T47D (cell line): ENCODE results near the gene CCDC124.
"Not testable (repeated sequence)": the region's sequence is repeated elsewhere in the genome, so short reads cannot be mapped to it uniquely, and the experiment has no call there.

Experiments
- DNase-seq, 2 experiments: peaks; one replicate each; pipeline versions ENCODE4 v3.0.0 to v3.0.0-alpha.2; 2011 to 2012; ENCODE audit warnings: low read depth in 1 of 2, low spot score in 1 of 2
- JUND ChIP-seq: IDR thresholded peaks from 2 replicates; pipeline ENCODE4 v1.6.1; 2012; ENCODE audit warnings: low read depth
- in situ Hi-C: cut with HindIII; loops from 2 replicates; pipeline ENCODE4 v1.10.0; 2016; ENCODE audit warnings: low sequenced_read_pairs, low pct_unique_long_range_greater_than_20kb

The CCDC124 gene

DNA sequence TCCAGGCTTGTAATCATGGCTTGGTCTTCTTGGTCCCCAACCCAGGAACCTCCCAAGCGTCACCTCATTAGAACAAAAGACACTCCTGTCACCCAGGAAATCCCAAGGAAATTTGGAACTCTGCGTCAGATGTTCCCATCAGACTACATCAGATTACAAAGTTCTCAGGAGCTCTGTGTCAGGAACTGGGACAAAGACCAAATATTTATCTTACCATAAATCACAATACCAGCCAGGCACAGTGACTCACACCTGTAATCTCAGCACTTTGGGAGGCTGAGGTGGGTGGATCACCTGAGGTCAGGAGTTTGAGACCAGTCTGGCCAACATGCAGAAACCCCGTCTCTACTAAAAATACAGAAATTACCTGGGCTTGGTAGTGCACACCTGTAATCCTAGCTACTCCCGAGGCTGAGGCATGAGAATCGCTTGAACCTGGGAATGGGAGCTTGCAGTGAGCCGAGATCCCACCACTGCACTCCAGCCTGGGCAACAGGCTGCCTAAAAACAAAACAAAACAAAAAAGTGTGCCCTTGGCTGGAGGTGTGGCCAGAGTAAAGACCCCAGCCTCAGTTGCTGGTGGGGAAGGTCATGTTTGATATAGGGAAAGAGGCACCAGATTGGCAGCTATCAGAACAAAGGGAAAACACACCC lies 16.7 kb upstream of the CCDC124 start:
- no peak for TF ChIP-seq JUND
- peak in 1 of 2 experiments; percentile 38 for DNase-seq

DNA sequence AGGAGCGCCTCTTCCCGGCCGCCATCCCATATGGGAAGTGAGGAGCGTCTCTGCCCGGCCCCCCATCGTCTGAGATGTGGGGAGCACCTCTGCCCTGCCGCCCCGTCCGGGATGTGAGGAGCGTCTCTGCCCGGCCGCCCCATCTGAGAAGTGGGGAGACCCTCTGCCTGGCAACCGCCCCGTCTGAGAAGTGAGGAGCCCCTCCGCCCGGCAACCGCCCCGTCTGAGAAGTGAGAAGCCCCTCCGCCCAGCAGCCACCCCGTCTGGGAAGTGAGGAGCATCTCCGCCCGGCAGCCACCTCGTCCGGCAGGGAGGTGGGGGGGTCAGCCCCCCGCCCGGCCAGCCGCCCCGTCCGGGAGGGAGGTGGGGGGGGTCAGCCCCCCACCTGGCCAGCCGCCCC lies 14.7 kb upstream of the CCDC124 start:
- in situ Hi-C loops, DNase-seq: not testable (repeated sequence)

More for the DNA sequence above, 16.7 kb upstream of the CCDC124 start:
- in situ Hi-C loops: no loop called here

DNA sequence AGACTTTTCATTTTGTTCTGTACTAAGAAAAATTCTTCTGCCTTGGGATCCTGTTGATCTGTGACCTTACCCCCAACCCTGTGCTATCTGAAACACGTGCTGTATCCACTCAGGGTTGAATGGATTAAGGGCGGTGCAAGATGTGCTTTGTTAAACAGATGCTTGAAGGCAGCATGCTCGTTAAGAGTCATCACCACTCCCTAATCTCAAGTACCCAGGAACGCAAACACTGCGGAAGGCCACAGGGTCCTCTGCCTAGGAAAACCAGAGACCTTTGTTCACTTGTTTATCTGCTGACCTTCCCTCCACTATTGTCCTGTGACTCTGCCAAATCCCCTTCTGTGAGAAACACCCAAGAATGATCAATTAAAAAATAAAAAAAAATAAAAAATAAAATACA lies 13.7 kb upstream of the CCDC124 start:
- DNase-seq, in situ Hi-C loops: not testable (repeated sequence)

DNA sequence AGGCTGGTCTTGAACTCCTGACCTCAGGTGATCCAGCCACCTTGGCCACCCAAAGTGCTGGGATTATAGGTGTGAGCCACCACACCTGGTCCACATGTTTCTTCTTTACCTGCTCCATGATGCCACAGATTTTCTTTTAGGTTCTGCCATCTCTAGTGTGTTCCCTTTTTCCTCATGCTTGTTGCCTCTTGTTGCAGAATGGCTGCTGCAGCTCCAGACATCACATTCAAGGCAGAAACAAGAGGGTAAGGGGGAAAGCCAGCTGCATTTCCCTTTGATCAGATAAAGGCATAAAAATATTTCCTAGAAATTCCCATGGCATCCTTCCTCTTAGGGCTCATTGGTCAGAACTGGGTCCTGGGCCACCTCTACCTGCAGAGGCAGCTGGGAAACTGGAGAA lies 12.3 kb upstream of the CCDC124 start:
- TF ChIP-seq JUND: no peak
- no peak for DNase-seq
- in situ Hi-C loops: no loop called here

DNA sequence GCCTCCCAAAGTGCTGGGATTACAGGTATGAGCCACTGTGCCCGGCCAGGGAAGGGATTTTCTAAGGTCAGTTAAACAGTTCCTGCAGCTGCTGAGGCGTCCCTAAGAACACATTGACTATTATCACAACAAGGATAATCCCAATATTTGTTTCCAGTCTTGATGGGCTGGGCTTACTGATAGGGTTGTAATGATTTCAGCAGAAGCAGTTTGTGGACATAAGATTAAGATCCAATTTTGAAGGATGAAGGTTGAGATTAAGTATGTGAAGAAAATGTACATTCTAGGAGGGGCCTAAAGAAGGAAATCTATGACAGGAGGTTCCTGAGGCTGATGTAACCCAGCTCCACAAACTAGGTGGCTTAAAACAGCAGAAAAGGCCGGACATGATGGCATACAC lies 10.7 kb upstream of the CCDC124 start:
- no peak for TF ChIP-seq JUND
- in situ Hi-C loops: no loop called here

DNA sequence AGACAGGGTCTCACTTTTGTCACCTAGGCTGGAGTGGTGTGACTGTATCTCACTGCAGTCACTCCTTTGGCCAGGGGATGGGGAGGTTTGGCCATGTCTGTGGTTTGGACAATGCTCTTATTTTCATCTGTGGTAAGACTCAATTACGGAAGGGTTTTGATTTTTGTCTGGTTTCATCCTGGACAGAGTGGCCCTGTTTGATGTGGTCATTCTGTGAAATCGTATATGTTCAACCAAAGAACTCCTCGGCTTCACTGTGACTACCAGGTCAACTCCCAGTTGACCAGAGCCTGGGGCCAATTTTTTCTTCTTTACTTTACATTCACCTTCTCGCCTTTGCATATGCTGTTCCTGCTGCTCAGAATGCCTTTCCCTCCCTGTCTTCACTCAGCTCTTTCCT lies 6.8 kb upstream of the CCDC124 start:
- in situ Hi-C loops: no loop called here
- no peak for TF ChIP-seq JUND

More for the DNA sequence above, 10.7 kb upstream of the CCDC124 start:
- no peak for DNase-seq

DNA sequence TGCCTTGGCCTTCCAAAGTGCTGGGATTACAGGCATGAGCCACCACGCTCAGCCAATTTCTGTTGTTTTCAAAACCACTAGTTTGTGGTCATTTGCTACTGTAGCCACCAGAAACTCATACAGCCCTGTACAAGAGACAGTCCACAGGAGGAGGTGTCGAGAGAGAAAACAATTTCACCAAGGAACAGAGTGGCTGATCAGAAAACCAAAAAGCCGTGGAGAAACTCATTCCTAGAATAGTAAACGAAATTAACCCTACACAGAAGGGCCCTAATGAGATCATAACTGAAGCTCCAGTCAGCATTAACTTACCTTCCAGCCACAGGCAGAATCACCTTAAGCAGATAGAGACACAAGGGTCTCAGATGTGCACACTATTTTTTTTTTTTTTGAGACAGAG lies 3.8 kb upstream of the CCDC124 start:
- no peak for TF ChIP-seq JUND
- DNase-seq: no peak
- in situ Hi-C loops: no loop called here

More for the DNA sequence above, 6.8 kb upstream of the CCDC124 start:
- no peak for DNase-seq

DNA sequence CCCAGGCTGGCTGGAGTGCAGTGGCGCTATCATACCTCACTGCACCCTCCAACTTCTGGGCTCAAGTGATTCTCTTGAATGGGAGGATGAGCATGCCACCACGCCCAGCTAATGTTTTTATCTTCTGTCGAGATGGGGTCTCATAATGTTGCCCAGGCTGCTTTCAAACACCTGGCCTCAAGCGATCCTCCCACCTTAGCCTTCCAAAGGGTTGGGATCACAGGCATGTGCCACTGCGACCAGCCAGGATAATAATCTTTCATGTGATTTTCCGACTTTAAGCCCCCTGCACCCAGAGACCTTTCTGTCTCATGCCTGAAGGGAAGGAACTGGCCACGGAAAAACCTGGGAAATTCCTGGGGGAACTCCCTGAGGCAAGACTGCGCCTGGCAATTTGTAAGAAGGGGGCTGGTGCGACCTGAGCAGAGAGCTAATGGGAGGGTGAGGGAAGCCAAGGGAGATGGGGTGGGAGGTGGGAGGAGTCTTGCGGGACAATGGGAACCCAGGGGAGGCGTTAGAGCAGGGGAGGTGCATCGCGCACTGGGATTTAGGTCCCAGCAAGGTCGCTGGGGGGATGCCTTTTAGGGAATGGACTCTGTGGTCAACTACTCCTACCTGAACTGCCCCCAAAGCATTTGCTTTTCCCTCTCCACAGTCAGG lies 1.2 kb upstream of the CCDC124 start:
- TF ChIP-seq JUND: no peak
- no peak for DNase-seq
- in situ Hi-C loops: no loop called here

DNA sequence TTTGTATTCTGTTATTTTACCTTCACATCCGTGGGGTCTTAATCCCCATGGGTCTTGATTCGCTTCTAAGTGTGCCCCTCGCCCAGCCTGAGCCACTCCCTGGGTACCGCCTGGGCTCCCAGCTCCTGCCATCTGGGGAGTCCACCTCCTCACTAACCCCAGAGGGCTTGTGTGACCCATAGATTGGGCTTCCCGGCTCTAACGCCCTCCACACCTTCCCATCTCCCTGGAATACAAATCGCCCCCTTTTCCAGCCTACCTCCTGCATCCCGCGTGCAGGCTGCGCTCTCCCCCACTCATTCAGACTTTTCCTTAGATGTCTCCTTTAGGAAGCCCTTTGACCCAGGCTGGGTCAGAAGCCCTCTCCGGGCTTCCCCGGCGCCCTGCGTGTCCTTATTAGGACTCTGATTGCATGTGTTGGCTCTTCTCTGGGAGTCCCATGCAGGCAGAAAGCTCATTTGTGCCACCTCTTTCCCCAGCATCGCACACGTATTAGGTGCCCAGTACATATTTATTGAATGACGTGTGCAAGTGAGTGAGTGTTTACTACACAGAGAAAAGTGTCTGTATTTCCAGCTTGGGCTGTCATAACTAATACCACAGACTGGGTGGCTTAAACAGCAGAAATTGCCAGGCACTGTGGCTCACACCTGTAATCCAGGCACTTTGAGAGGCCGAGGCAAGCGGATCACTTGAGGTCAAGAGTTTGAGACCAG lies 757 bp downstream of the CCDC124 start:
- DNase-seq: peak in 1 of 2 experiments; percentile 31

DNA sequence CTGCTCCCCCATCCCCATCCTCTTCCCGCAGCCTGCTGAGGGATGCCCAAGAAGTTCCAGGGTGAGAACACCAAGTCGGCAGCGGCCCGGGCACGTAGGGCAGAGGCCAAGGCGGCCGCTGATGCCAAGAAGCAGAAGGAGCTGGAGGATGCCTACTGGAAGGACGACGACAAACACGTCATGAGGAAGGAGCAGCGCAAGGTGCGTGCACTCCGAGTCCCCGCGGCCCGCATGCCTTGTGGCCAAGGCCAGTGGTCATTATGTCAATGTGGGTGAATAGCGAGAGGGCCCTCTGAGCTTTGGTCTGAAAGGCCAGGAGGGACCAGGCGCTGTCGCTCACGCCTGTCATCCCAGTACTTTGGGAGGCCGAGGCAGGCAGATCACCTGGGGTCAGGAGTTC lies 3.6 kb downstream of the CCDC124 start:
- DNase-seq: no peak
- in situ Hi-C loops: no loop called here
- no peak for TF ChIP-seq JUND

More for the DNA sequence above, 757 bp downstream of the CCDC124 start:
- TF ChIP-seq JUND: no peak
- in situ Hi-C loops: no loop called here

DNA sequence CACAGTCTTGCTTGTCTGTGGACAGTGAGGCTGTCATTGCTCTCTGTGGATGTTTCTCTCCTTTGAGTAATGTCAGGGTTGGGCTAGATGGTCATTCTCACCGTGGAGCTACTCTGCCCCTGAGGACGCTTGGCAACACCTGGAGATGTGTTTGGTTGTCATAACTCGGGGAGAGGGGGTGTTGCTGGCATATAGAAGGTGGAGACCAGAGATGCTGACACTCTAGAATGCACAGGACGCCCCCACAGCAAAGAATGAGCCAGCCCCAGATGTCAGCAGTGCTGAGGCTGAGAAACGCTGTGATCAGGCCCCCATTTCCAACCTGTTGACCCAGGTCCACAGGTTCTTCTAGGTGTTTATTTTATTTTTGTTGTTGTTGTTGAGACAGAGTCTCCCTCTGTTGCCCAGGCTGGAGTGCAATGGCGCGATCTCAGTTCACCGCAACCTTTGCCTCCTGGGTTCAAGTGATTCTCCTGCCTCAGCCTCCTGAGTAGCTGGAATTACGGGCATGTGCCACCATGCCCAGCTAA lies 4.6 kb downstream of the CCDC124 start:
- DNase-seq: no peak
- in situ Hi-C loops: no loop called here
- TF ChIP-seq JUND: no peak

DNA sequence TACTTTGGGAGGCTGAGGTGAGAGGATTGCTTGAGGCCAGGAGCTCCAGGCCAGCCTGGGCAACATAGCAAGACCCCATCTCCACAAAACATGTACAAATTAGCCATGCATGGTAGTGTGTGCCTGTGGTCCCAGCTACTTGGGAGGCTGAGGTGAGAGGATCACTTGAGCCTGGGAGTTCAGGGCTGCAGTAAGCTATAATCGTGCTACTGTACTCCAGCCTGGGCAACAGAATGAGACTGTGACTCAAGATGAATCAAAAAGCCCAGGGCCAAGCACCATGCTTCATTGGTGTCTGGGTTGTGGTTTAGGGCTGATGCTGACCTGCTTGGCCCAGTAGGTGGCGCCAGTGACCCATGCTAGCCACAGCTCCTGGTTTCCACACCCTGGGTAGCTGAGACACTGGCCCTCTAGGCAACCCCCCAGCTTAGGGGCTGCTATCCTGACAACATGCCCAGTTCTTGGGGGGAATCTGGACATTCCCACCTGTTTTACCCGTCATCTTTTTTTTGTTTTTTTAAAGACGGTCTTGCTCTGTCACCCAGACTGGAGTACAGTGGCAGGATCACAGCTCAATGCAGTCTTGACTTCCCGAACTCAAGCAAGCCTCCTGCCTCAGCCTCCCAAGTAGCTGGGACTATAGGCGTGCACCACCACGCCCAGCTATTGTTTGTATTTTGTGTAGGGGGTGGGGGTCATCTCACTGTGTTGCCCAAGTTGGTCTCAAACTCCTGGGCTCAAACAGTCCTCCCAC lies 5.5 kb downstream of the CCDC124 start:
- in situ Hi-C loops: no loop called here
- peak; percentile 62 to 86 for DNase-seq
- no peak for TF ChIP-seq JUND
